C4-2B (cell line): Measurements from ENCODE around the gene CEP72.
A peak's percentile ranks its signal among the peaks of the same experiment; 100 is the strongest.

Experiments
- H3K27ac ChIP-seq: fragments of 450-650 bp; 2 replicates; pipeline ENCODE4 v1.5.1; 2017
- ZFX ChIP-seq: fragments of 450-650 bp; IDR thresholded peaks from 2 replicates; pipeline ENCODE4 v1.6.1; 2017
- TF ChIP-seq, protein P1 (sequence below): fragments of 450-650 bp; conservative IDR thresholded peaks from 2 replicates; pipeline ENCODE4 v1.5.1; 2017; ENCODE audit warnings: mild to moderate bottlenecking

Gene CEP72, protein sequence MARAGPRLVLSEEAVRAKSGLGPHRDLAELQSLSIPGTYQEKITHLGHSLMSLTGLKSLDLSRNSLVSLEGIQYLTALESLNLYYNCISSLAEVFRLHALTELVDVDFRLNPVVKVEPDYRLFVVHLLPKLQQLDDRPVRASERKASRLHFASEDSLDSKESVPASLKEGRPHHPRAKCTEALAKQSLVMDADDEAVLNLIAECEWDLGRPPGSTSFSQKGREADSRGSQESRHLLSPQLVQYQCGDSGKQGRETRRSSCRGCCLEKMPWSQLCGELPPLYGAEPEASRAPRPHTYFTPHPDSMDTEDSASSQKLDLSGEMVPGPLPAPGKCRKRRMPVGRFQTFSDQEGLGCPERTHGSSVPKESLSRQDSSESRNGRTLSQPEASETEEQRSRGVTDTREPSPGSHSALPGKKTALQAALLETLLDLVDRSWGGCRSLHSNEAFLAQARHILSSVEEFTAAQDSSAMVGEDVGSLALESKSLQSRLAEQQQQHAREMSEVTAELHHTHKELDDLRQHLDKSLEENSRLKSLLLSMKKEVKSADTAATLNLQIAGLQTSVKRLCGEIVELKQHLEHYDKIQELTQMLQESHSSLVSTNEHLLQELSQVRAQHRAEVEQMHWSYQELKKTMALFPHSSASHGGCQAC

DNA sequence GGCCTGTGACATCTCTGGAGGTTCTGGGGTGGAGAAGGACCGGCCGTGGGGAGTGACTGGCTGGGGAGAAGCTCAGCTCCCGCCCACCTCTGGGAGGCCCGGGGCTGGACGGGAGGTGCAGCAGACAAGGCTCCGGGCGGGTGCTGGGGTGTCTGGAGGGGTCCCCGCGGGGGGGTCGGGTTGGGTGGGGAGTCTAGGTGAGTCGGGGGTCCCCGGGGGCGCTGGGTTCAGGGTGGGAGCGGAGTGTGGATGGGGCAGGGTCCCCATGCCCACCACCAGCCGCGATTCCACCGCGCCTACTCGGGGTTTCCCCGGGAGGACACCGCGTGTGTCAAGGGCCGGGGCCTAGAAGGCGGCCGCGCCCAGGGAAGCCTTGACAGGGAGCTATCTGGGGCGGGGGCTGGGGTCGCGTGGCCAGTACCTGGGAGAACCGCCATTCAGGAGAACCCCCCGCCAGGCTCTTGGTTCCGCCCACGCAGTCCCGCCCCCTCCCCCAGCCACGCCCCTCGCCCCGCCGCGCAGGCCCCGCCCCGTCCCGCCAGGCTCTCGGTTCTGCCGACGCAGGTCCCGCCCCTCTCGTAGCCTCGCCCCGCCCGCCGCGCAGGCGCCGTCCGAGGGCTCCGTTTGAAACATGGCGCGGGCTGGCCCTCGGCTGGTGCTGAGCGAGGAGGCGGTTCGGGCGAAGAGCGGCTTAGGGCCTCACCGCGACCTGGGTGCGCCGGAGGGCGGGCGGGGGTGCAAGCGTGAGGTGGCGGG is at the start of gene CEP72:
CEP72 (plus strand) TSS at position 610 of the 756 bp plus-strand sequence; CDS start at position 632, 22 bp downstream.
- TF ChIP-seq, protein P1, sequence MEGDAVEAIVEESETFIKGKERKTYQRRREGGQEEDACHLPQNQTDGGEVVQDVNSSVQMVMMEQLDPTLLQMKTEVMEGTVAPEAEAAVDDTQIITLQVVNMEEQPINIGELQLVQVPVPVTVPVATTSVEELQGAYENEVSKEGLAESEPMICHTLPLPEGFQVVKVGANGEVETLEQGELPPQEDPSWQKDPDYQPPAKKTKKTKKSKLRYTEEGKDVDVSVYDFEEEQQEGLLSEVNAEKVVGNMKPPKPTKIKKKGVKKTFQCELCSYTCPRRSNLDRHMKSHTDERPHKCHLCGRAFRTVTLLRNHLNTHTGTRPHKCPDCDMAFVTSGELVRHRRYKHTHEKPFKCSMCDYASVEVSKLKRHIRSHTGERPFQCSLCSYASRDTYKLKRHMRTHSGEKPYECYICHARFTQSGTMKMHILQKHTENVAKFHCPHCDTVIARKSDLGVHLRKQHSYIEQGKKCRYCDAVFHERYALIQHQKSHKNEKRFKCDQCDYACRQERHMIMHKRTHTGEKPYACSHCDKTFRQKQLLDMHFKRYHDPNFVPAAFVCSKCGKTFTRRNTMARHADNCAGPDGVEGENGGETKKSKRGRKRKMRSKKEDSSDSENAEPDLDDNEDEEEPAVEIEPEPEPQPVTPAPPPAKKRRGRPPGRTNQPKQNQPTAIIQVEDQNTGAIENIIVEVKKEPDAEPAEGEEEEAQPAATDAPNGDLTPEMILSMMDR = no peak
- TF ChIP-seq ZFX = no peak
- H3K27ac ChIP-seq = peak within 1 kb of the TSS; percentile 81

DNA sequence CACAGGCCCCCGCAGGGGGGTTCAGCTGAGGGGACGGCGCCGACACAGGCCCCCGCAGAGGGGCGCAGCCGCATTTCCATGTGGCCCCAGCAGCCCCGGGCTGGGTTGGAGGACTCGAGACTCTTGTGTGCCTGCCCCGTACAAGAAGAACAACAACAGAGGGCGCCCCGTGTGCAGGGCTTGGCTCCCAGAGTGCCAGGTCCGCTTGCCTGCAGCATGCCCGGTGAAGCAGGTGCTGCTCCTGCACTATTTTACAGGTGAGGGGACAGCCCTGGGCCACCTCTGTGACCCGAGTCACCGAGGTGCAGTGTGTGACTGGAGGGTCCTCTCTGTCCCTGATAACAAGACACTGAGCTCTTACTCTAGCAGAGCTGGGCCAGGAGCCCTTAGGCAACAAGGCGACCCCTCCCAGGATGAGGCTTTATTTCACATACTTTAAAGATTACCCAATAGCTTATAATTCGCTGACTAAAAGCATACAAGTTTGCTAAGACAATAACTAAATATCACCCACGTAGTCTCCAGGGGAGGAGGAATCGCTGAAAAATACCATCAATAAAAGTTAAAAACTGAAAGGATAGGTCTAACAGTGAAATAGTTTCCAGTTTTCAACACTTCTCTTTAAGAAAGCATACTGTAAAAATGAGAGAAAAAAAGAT is 46.2 kb upstream of the CEP72 start:
- H3K27ac ChIP-seq = no peak overlapping the region
- TF ChIP-seq, protein P1 = no peak

DNA sequence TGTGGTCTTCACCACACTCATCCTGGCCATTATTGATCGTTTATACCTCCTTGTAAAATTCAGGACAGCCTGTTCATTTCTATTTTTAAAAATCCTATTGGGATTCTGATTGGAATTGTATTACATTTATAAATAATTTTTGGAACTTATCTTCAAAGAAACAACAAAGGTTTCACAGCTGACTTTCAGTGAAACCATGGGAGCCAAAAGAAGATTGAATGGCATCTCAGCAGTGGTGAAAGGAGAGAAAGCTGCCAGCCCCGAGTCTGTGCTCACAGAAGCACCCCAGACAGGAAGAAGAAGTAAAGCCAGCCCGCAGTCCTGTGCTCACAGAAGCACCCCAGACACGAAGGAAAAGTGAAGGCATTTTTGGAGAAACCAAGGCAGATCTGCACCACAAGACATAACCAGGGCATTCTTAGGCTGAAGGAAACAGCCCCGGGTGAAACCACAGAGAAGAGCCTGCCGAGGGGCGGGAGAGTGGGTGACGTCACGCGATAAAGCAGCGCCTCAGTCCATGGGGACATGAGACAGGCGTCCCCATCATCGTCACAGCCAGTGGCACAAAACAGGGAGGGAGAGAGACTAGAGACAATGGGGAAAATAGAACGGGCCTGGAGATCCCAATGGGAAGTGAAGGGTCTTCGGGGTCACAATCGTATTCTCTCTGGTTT is 45.4 kb upstream of the CEP72 start:
- no peak overlapping the region for H3K27ac ChIP-seq
- no peak for TF ChIP-seq ZFX
- TF ChIP-seq, protein P1 = no peak

DNA sequence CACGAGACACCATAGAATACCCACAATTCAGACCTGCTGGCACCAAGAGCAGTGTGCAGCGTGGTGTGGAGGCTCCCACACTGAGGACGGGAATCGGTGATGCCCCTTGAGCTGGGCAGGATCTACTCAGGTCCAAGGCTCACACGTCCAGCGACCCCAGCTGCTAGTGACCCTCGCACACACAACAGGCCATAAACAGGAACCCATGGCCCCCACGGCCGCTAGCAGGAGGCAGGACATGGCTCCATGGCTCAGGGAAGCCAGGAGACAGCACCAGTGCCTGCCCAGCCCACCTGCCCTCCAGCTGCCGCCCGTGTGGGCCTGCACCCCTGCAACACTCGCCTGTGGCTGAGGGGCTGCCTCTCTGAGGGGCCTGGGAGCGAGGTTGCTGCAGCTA is 44.5 kb upstream of the CEP72 start:
- no peak overlapping the region for H3K27ac ChIP-seq
- TF ChIP-seq, protein P1 = no peak
- TF ChIP-seq ZFX = no peak

DNA sequence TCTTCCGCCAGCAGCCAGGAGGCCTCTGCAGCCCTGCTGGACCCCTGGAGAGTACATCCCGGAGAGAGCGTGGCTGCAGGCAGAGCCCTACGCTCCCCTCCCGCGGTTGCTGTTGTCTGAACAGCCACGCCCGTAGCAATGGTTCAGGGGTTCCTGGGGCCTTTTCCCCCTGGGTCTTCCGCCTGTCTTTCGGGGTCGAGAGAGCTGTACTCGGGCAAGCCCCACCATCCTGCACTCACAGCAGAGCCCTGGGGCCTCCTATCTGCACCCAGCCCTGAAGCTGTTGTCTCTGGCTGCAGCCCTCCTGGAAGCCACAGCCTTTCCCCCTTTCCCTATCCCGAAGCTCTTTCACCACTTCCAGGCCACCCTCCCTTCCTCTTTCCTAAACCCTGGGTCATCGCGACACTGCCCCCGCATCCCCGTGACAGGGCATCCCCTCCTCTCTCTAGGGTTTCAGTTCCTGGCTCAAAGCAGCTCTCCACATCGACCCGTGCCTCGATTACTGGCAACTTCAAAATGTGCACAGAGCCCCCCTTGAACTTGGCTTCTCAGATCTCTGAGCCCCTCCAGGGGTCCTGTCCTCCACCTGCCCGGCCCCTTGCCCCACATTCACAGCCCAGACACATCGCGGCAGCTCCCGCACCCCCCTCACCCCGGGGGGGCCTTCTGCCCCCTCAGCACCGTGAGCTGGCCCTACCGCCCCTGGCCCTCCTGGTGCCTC is 43.9 kb upstream of the CEP72 start:
- TF ChIP-seq, protein P1 = no peak
- no peak for TF ChIP-seq ZFX
- H3K27ac ChIP-seq = no peak overlapping the region

DNA sequence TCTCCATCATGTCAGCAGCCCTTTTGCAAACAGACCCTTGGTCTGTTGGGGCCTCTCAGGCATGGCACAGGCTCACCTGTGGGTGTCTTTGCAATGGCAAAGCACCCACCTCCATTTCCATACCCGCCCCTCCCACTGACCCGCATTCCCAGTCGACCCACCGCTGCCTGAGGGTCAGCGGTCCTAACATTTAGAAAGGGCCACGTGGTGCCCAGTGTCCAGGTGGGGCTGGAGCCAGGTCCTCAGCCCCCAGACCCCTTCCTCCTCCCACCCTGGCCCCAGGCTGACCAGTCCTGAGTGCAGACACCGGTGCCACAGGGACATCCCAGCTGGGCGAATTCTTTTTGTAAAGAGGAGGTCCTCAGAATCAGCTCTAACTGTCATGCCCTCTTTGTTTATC is 43.3 kb upstream of the CEP72 start:
- H3K27ac ChIP-seq = no peak overlapping the region
- TF ChIP-seq ZFX = no peak
- TF ChIP-seq, protein P1 = no peak
